Gastrocnemius medialis (tissue), 4 donors: Measurements from ENCODE around the gene SYNGR1. TPM values are rescaled to one million over a fixed set of nuclear protein-coding genes. Genes with fewer than 3 reads are reported as not detected.
"Not testable (repeated sequence)": the region's sequence is repeated elsewhere in the genome, so short reads cannot be mapped to it uniquely, and the experiment has no call there.

Source experiments
- ATAC-seq, 2 donors: fragments of 150-250 bp; one replicate each; pipeline ENCODE4 v1.9.1; 2016
- DNase-seq, 2 donors: peaks; one replicate each; pipeline ENCODE4 v3.0.0-alpha.2; 2019
- H3K27ac ChIP-seq, 4 donors: fragments of 200-600 bp; sonication (generic); 1 replicate in 1 of 4; 2 replicates in 3 of 4; pipeline ENCODE4 v1.5.1; 2016 to 2018; ENCODE audit warnings: mild to moderate bottlenecking in 2 of 4, moderate library complexity in 1 of 4
- H3K27me3 ChIP-seq, 3 donors: fragments of 200-600 bp; sonication (generic) in 2 of 3; 1 replicate in 1 of 3; 2 replicates in 2 of 3; pipeline versions ENCODE4 v1.5.1 to v1.6.0; 2016 to 2019; ENCODE audit warnings: mild to moderate bottlenecking in 1 of 3, moderate library complexity in 1 of 3
- H3K36me3 ChIP-seq, 2 donors: fragments of 200-600 bp; sonication (generic) in 1 of 2; one replicate each; pipeline ENCODE4 v1.5.1; 2017 to 2018
- H3K4me1 ChIP-seq, 2 donors: fragments of 200-600 bp; sonication (generic) in 1 of 2; one replicate each; pipeline ENCODE4 v1.5.1; 2016 to 2017; ENCODE audit warnings: mild to moderate bottlenecking in 2 of 2
- H3K4me3 ChIP-seq, 4 donors: fragments of 200-600 bp; sonication (generic) in 3 of 4; 1 replicate in 1 of 4; 2 replicates in 3 of 4; pipeline ENCODE4 v1.5.1; 2016 to 2019; ENCODE audit warnings: mild to moderate bottlenecking in 2 of 4
- H3K9me3 ChIP-seq, 3 donors: fragments of 200-600 bp; sonication (generic) in 2 of 3; 1 replicate in 1 of 3; 2 replicates in 2 of 3; pipeline ENCODE4 v1.5.1; 2016 to 2019
- CTCF ChIP-seq, 5 experiments: fragments of 450-650 bp in 3 of 5; fragments of 200-600 bp in 2 of 5; sonication (generic) in 2 of 5; IDR thresholded peaks in 4 of 5; conservative IDR thresholded peaks in 1 of 5; 1 replicate in 4 of 5; 2 replicates in 1 of 5; pipeline ENCODE4 v1.5.1; 2016 to 2019; ENCODE audit warnings: antibody characterized with exemption in 5 of 5, mild to moderate bottlenecking in 3 of 5, moderate library complexity in 3 of 5
- POLR2A ChIP-seq, 2 donors: fragments of 450-650 bp; IDR thresholded peaks; one replicate each; pipeline ENCODE4 v1.6.1; 2017; ENCODE audit warnings: antibody characterized with exemption in 2 of 2, mild to moderate bottlenecking in 2 of 2, moderate library complexity in 2 of 2
- in situ Hi-C, 4 donors: fragments of 200-750 bp; cut with MboI; loops; one replicate each; pipeline versions ENCODE4 v1.15.0 to v1.8.0; 2017; ENCODE audit warnings: low sequenced_read_pairs in 4 of 4
- intact Hi-C: fragments of 100-400 bp; cut with DNase I; formaldehyde crosslinking; loops from one replicate; pipeline ENCODE4 v1.15.1; 2023; ENCODE audit warnings: low total_unique reads
- total RNA-seq, 4 donors: library from RNA; depleted of rRNA; stranded (reverse); fragments of >200 nt; gene quantifications; one replicate each; pipeline versions ENCODE4 v1.1.0 to v1.2.3, GENCODE V29; 2016

SYNGR1 gene
- total RNA-seq, 4 donors from 2014 or later: 2.8 to 17.2 (median 9.7) TPM

- in situ Hi-C loops (loop anchor here in 1 of 4 donors (25.0 kb wide), 1 partner anchor 659 kb away; no protein-coding TSS in a partner anchor), intact Hi-C loops (no loop called here)
- ATAC-seq (no peak), DNase-seq (no peak)
- Histone ChIP-seq H3K36me3 (no peaks in the 10 kb centered on the region), H3K4me1 (peaks cover 9 to 12% of the 10 kb centered on the region in 2 donors), H3K4me3 (no peak overlapping the region), H3K9me3 (no peaks in the 10 kb centered on the region), H3K27me3 (no peaks in the 10 kb centered on the region), H3K27ac (no peak overlapping the region)
- no peak for TF ChIP-seq POLR2A (IDR thresholded peaks at IDR 0.05)
- TF ChIP-seq CTCF (IDR thresholded peaks at IDR 0.05 in 4 of 5, conservative IDR thresholded peaks at IDR 0.05 in 1 of 5): no peak
Measured at GRCh38 chr22:39353346-39353745, 3.6 kb downstream of the SYNGR1 start.

GRCh38 chr22:39355080-39355479, 5.3 kb downstream of the SYNGR1 start:
- intact Hi-C loops (no loop called here), in situ Hi-C loops (loop anchor here in 1 of 4 donors (25.0 kb wide), 1 partner anchor 657 kb away; no protein-coding TSS in a partner anchor)
- Histone ChIP-seq H3K27ac (peak overlapping the region in 1 of 4 donors; percentile 66), H3K36me3 (no peaks in the 10 kb centered on the region), H3K4me3 (no peak overlapping the region), H3K27me3 (no peaks in the 10 kb centered on the region), H3K9me3 (no peaks in the 10 kb centered on the region), H3K4me1 (peaks cover 9 to 12% of the 10 kb centered on the region in 2 donors)
- ATAC-seq: no peak
- DNase-seq: no peak
- TF ChIP-seq CTCF (IDR thresholded peaks at IDR 0.05 in 4 of 5, conservative IDR thresholded peaks at IDR 0.05 in 1 of 5) (no peak), POLR2A (IDR thresholded peaks at IDR 0.05) (no peak)

GRCh38 chr22:39355805-39356204, 6.0 kb downstream of the SYNGR1 start:
- H3K4me1 ChIP-seq, H3K36me3 ChIP-seq, DNase-seq, intact Hi-C loops, H3K27me3 ChIP-seq, ATAC-seq, H3K9me3 ChIP-seq, H3K4me3 ChIP-seq: not testable (repeated sequence)
- in situ Hi-C loops: loop anchor here in 1 of 4 donors (25.0 kb wide), 1 partner anchor 656 kb away; no protein-coding TSS in a partner anchor
- peak overlapping the region in 1 of 4 donors; percentile 66 for H3K27ac ChIP-seq

- Histone ChIP-seq H3K27ac (peak overlapping the region in 2 of 4 donors; percentile 26 to 66), H3K36me3 (no peaks in the 10 kb centered on the region), H3K9me3 (no peaks in the 10 kb centered on the region), H3K27me3 (no peaks in the 10 kb centered on the region), H3K4me1 (no peaks in the 10 kb centered on the region), H3K4me3 (no peak overlapping the region)
- in situ Hi-C loops: loop anchor here in 1 of 4 donors (25.0 kb wide), 1 partner anchor 656 kb away; no protein-coding TSS in a partner anchor
- intact Hi-C loops: no loop called here
- ATAC-seq (peak in 1 of 2 donors; percentile 84), DNase-seq (peak in 1 of 2 donors; percentile 53)
- TF ChIP-seq POLR2A (IDR thresholded peaks at IDR 0.05): no peak
- no peak for TF ChIP-seq CTCF (IDR thresholded peaks at IDR 0.05 in 4 of 5, conservative IDR thresholded peaks at IDR 0.05 in 1 of 5)
Measured at GRCh38 chr22:39356464-39356863, 6.7 kb downstream of the SYNGR1 start.

GRCh38 chr22:39357110-39358108, 7.6 kb downstream of the SYNGR1 start:
- DNase-seq, H3K9me3 ChIP-seq, H3K4me3 ChIP-seq, ATAC-seq, H3K4me1 ChIP-seq, intact Hi-C loops, H3K27ac ChIP-seq, H3K36me3 ChIP-seq, H3K27me3 ChIP-seq: not testable (repeated sequence)
- in situ Hi-C loops: loop anchor here in 1 of 4 donors (25.0 kb wide), 1 partner anchor 655 kb away; no protein-coding TSS in a partner anchor

- DNase-seq, H3K36me3 ChIP-seq, H3K27ac ChIP-seq, H3K9me3 ChIP-seq, H3K4me1 ChIP-seq, H3K4me3 ChIP-seq, ATAC-seq, H3K27me3 ChIP-seq, intact Hi-C loops: not testable (repeated sequence)
- in situ Hi-C loops: loop anchor here in 1 of 4 donors (25.0 kb wide), 1 partner anchor 654 kb away; no protein-coding TSS in a partner anchor
Measured at GRCh38 chr22:39358197-39358596, 8.4 kb downstream of the SYNGR1 start.
